GM19468 (cell line): ENCODE data around the gene CRIM1.

Experiments
- ATAC-seq: cut with Tn5 transposase; IDR thresholded peaks from one replicate; pipeline ENCODE4 v1.9.1; 2021; ENCODE audit warnings: mild to moderate bottlenecking, moderate library complexity, moderate number of reproducible peaks; ENCODE audit not compliant: unreplicated experiment; ENCODE audit errors: extremely low read depth

CRIM1 gene

GRCh38 chr2:36476411-36476810, 120.8 kb downstream of the CRIM1 start:
- no peak for ATAC-seq

- no peak for ATAC-seq
Measured at GRCh38 chr2:36477315-36477714, 121.7 kb downstream of the CRIM1 start.

GRCh38 chr2:36477746-36478145, 122.2 kb downstream of the CRIM1 start:
- no peak for ATAC-seq

- ATAC-seq = no peak
Measured at GRCh38 chr2:36478332-36478738, 122.8 kb downstream of the CRIM1 start.

GRCh38 chr2:36478999-36479398, 123.4 kb downstream of the CRIM1 start:
- no peak for ATAC-seq

- ATAC-seq = no peak
Measured at GRCh38 chr2:36479406-36479805, 123.8 kb downstream of the CRIM1 start.

- ATAC-seq = no peak
Measured at GRCh38 chr2:36480028-36480427, 124.5 kb downstream of the CRIM1 start.

- ATAC-seq = no peak
Measured at GRCh38 chr2:36480636-36481035, 125.1 kb downstream of the CRIM1 start.

- ATAC-seq = no peak
Measured at GRCh38 chr2:36481709-36482108, 126.1 kb downstream of the CRIM1 start.

- no peak for ATAC-seq
Measured at GRCh38 chr2:36482576-36483214, 127.1 kb downstream of the CRIM1 start.

- ATAC-seq = no peak
Measured at GRCh38 chr2:36483290-36483689, 127.7 kb downstream of the CRIM1 start.

- no peak for ATAC-seq
Measured at GRCh38 chr2:36484454-36484853, 128.9 kb downstream of the CRIM1 start.

- no peak for ATAC-seq
Measured at GRCh38 chr2:36485521-36485920, 129.9 kb downstream of the CRIM1 start.

- ATAC-seq = no peak
Measured at GRCh38 chr2:36486521-36487044, 131.0 kb downstream of the CRIM1 start.

GRCh38 chr2:36487947-36488346, 132.4 kb downstream of the CRIM1 start:
- ATAC-seq = no peak

GRCh38 chr2:36489281-36489680, 133.7 kb downstream of the CRIM1 start:
- no peak for ATAC-seq

- no peak for ATAC-seq
Measured at GRCh38 chr2:36490749-36491148, 135.2 kb downstream of the CRIM1 start.

GRCh38 chr2:36492216-36492945, 136.8 kb downstream of the CRIM1 start:
- no peak for ATAC-seq

- no peak for ATAC-seq
Measured at GRCh38 chr2:36493306-36493705, 137.7 kb downstream of the CRIM1 start.

- no peak for ATAC-seq
Measured at GRCh38 chr2:36497570-36498163, 142.1 kb downstream of the CRIM1 start.

GRCh38 chr2:36499128-36499820, 143.7 kb downstream of the CRIM1 start:
- no peak for ATAC-seq
